ENCODE data around the gene GOPC.
"Not testable (repeated sequence)": the region's sequence is repeated elsewhere in the genome, so short reads cannot be mapped to it uniquely, and the experiment has no call there.

Gene GOPC

GRCh38 chr6:117602151-117602898, at the start of gene GOPC:
TSS of gene GOPC (minus strand) at chr6:117602511. CDS start at chr6:117602288, 223 bp downstream.
- FAIRE-seq = peak; percentile 95
- DNase-seq (ENCODE audit: insufficient read length, low spot score) = peak; percentile 78

DNA sequence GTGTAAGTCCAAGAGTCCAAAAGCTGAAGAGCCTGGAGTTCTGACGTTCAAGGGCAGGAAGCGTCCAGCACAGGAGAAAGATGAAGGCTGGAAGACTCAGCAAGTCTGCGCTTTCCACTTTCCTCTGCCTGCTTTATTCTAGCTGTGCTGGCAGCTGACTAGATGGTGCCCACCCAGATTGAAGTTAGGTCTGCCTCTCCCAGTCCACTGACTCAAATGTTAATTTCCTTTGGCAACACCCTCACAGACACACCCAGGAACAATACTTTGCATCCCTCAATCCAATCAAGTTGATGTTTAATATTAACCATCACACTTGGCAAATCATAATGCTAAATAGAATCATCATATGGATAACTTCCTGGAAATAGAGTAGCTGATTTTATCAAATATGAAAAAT, 49.7 kb upstream of the GOPC start:
- DNase-seq (ENCODE audit: insufficient read length, low spot score); FAIRE-seq: not testable (repeated sequence)

DNA sequence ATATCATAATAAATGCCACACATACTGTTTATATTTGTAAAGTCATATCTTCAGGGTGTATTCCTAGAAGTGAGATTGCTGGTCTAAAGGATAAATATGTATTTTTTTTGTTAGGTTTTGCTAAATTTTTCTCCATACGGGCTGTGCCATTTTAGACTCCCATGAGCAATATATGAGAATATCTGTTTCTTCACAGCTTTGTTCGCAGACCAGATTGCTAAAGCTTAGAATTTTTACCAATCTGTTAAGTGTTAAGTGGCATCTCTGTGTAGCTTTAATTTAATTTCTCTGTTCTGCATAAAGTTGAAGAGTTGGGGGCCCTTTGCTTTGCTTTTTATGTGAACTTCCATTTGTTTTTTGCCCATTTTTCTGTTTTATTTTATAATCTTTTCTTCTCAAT, 40.7 kb upstream of the GOPC start:
- FAIRE-seq (no peak), DNase-seq (ENCODE audit: insufficient read length, low spot score) (no peak)

- no peak for DNase-seq (ENCODE audit: insufficient read length, low spot score)
- peak; percentile 21 for FAIRE-seq
Observed at GRCh38 chr6:117637770-117638169, 35.5 kb upstream of the GOPC start.

- no peak for DNase-seq (ENCODE audit: insufficient read length, low spot score)
- no peak for FAIRE-seq
Observed at GRCh38 chr6:117629119-117629660, 26.9 kb upstream of the GOPC start.

GRCh38 chr6:117627533-117627932, 25.2 kb upstream of the GOPC start:
- FAIRE-seq (no peak), DNase-seq (ENCODE audit: insufficient read length, low spot score) (no peak)

GRCh38 chr6:117624869-117625481, 22.7 kb upstream of the GOPC start:
- peak; percentile 11 for FAIRE-seq
- no peak for DNase-seq (ENCODE audit: insufficient read length, low spot score)

DNA sequence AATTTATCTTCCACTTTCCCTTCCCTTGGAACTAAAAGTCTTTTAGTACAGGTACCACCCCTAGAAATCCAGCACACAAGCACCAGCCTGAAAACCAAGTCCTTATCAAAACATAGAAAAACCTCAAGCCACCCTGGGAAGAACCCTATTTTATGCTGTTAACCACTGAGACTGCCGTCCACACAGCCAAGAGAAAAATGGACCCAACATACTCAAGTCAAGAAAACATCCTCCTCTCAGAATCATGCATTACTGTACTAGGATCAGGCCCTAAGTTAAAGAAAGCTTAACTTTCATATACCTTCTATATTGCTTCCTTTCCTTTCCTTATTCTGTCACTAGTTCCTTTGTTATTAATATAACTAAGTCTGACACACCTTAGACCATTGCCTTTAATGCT, 16.9 kb upstream of the GOPC start:
- FAIRE-seq (no peak), DNase-seq (ENCODE audit: insufficient read length, low spot score) (no peak)

DNA sequence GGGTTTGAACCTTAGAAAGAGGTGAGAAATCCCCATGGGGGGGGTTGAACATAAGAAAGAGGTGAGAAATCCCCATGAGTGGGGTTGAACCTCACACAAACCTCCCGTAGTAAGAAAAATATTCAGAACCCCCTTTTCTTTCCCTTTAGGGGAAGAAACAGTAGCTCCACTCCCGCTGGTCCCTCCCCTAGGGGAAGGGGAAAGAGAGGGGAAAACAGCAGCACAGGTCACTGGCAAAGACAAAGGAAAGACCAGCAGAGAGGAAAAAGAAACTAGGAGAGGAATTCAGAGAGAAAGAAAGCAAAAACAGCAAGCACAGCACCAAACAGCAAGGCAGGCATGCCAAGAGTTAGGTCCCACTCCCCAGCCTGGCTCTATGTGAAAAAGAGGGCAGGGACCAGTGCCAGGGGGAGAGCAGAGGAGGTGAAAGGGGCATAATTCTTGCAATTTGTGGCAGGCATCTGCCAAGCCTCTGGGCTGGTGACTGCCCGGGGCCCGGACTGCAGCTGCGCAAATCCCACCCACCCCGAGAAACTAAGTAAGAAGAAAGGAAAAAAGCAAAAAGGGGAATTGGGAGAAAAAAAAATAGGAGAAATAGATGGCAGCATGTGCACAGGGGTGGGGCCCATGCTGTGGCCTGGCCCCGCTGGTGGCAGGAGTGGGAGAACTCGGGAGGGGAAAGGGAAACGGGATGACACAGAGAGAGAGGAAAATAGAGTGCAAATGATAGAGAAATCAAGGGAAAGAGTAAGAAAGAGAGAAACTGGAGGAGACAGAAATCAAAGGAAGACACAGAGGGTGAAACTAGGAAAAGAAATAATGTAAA, 15.1 kb upstream of the GOPC start:
- FAIRE-seq = no peak
- no peak for DNase-seq (ENCODE audit: insufficient read length, low spot score)

DNA sequence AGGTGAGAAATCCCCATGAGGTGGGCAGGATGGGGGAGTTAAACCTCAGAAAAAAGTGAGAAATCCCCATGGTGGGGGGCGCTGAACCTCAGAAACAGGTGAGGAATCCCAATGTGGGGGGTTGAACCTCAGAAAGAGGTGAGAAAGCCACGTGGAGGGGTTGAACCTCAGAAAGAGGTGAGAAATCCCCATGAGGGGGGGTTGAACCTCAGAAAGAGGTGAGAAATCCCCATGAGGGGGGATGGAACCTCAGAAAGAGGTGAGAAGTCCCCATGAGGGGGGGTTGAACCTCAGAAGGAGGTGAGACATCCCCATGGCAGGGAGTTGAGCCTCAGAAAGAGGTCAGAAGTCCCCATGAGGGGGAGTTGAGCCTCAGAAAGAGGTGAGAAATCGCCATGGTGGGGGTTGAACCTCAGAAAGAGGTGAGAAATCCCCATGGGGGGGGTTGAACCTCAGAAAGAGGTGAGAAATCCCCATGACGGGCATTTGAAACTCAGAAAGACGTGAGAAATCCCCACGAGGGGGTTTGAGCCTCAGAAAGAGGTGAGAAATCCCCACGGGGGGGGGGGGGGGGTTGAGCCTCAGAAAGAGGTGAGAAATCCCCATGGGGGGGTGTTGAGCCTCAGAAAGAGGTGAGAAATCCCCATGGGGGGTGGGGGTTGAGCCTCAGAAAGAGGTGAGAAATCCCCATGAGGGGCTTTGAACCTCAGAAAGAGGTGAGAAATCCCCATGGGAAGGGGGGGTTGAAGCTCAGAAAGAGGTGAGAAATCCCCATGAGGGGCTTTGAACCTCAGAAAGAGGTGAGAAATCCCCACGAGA, 14.3 kb upstream of the GOPC start:
- DNase-seq (ENCODE audit: insufficient read length, low spot score) (no peak), FAIRE-seq (no peak)

- FAIRE-seq (no peak), DNase-seq (ENCODE audit: insufficient read length, low spot score) (no peak)
Observed at GRCh38 chr6:117615750-117616390, 13.6 kb upstream of the GOPC start.

GRCh38 chr6:117613920-117614560, 11.7 kb upstream of the GOPC start:
- DNase-seq (ENCODE audit: insufficient read length, low spot score) (no peak), FAIRE-seq (no peak)

- peak; percentile 8 for DNase-seq (ENCODE audit: insufficient read length, low spot score)
- no peak for FAIRE-seq
Observed at GRCh38 chr6:117607511-117607910, 5.2 kb upstream of the GOPC start.

GRCh38 chr6:117605169-117605826, 3.0 kb upstream of the GOPC start:
- DNase-seq (ENCODE audit: insufficient read length, low spot score) (peak; percentile 22), FAIRE-seq (peak; percentile 91)

GRCh38 chr6:117603821-117604220, 1.5 kb upstream of the GOPC start:
- DNase-seq (ENCODE audit: insufficient read length, low spot score) (no peak), FAIRE-seq (no peak)

- FAIRE-seq = peak; percentile 71
- DNase-seq (ENCODE audit: insufficient read length, low spot score) = no peak
Observed at GRCh38 chr6:117602899-117603588, 733 bp upstream of the GOPC start.

- no peak for DNase-seq (ENCODE audit: insufficient read length, low spot score)
- FAIRE-seq = no peak
Observed at GRCh38 chr6:117601811-117602150, 530 bp downstream of the GOPC start.

GRCh38 chr6:117600008-117600743, 2.1 kb downstream of the GOPC start:
- FAIRE-seq (peak; percentile 8), DNase-seq (ENCODE audit: insufficient read length, low spot score) (no peak)
